GM19239 (cell line): Measurements from ENCODE around the gene KHNYN.
A peak's percentile ranks its signal among the peaks of the same experiment; 100 is the strongest.
"Not testable (repeated sequence)": the region's sequence is repeated elsewhere in the genome, so short reads cannot be mapped to it uniquely, and the experiment has no call there.

Experiments
- DNase-seq: peaks from one replicate; pipeline ENCODE4 v3.0.0; 2011; ENCODE audit warnings: low spot score; ENCODE audit not compliant: insufficient read length
- FAIRE-seq: peaks from 2 replicates; lab custom pipeline; 2011; peaks lifted over from hg19 to GRCh38; lab: Jason Lieb, UNC

The KHNYN gene

DNA sequence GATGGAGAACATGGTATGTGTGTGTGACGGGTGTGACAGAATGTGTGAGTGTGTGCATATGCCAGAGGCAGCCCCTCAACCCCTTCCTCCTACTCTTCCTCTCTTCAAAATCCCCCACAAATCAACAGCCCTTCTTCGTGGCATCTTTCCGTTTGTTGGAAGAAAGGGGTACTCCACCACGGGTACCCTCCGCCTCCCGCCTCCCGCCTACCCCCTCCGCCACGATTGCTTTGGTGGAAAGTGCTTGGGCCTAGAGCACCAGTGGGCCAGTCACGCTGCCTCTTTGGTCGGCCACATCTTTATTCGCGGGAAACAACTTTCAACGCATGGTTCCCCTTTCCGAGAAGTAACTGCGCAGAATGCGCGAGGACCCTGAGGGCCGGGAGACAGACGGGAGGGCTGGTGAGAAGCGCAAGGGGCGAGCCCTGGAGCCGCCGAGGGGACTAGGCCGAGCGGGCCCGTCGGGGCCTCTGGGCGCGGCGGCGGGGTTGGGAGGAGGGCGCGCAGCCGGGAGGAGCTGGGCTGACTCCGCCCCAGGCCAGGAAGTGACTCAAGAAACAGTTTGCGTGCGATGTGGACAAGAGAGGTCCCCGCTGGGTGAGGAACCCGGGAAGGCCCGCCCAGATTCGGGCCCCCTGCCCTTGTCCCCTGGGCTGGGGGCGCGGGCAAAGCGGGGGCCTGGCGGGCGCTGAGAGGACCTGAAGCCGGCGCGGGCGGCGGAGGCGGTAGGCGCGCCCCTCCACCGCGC is at the start of gene KHNYN, which contains the start of gene CBLN3:
Gene KHNYN (plus strand): TSS at position 560 of the 748 bp plus-strand sequence. CDS start 777 bp downstream, outside the sequence.
Gene CBLN3 (minus strand): TSS at position 274 of the 748 bp plus-strand sequence. CDS start 614 bp downstream, outside the sequence.
- FAIRE-seq (peak; percentile 54), DNase-seq (peak; percentile 97)

GRCh38 chr14:24381363-24382063 is 48.2 kb upstream of the KHNYN start:
- no peak for DNase-seq
- no peak for FAIRE-seq

- FAIRE-seq (no peak), DNase-seq (no peak)
These were observed 47.7 kb upstream of the KHNYN start for GRCh38 chr14:24382064-24382371.

- no peak for FAIRE-seq
- DNase-seq, result no peak
These were observed 45.6 kb upstream of the KHNYN start for GRCh38 chr14:24384169-24384568.

DNA sequence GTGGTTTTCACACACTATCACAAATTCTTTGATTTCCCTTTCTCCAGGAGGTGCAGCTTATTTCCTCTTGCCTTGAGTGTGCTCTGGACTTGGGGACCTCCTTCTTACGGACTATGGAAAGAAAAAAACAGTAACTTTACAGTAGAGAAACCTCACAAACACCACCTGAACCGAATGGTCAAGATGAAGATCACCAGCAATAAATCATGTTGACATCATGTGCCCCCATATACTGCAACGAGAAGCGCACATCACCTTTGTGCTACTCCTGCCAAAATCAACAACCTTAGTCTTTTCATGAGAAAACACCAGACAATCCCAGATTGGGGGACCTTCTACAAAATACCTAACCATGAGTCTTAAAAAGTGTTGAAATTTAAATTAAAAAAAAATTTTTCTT is 44.2 kb upstream of the KHNYN start:
- FAIRE-seq, result no peak
- DNase-seq, result no peak

GRCh38 chr14:24387009-24387345 is 42.8 kb upstream of the KHNYN start:
- DNase-seq, result no peak
- FAIRE-seq, result no peak

GRCh38 chr14:24387579-24387978 is 42.2 kb upstream of the KHNYN start:
- DNase-seq, result not testable (repeated sequence)

GRCh38 chr14:24388474-24389179 is 41.1 kb upstream of the KHNYN start:
- FAIRE-seq, result no peak

More at GRCh38 chr14:24387579-24387978, 42.2 kb upstream of the KHNYN start:
- not testable (repeated sequence) for FAIRE-seq

GRCh38 chr14:24389226-24389848 is 40.4 kb upstream of the KHNYN start:
- FAIRE-seq (no peak), DNase-seq (no peak)

More at GRCh38 chr14:24388474-24389179, 41.1 kb upstream of the KHNYN start:
- no peak for DNase-seq

GRCh38 chr14:24390701-24391468 is 38.9 kb upstream of the KHNYN start:
- FAIRE-seq (no peak), DNase-seq (no peak)

- DNase-seq (no peak), FAIRE-seq (no peak)
These were observed 37.2 kb upstream of the KHNYN start for GRCh38 chr14:24392325-24393091.

- DNase-seq, result no peak
- FAIRE-seq, result no peak
These were observed 35.5 kb upstream of the KHNYN start for GRCh38 chr14:24394275-24394674.

DNA sequence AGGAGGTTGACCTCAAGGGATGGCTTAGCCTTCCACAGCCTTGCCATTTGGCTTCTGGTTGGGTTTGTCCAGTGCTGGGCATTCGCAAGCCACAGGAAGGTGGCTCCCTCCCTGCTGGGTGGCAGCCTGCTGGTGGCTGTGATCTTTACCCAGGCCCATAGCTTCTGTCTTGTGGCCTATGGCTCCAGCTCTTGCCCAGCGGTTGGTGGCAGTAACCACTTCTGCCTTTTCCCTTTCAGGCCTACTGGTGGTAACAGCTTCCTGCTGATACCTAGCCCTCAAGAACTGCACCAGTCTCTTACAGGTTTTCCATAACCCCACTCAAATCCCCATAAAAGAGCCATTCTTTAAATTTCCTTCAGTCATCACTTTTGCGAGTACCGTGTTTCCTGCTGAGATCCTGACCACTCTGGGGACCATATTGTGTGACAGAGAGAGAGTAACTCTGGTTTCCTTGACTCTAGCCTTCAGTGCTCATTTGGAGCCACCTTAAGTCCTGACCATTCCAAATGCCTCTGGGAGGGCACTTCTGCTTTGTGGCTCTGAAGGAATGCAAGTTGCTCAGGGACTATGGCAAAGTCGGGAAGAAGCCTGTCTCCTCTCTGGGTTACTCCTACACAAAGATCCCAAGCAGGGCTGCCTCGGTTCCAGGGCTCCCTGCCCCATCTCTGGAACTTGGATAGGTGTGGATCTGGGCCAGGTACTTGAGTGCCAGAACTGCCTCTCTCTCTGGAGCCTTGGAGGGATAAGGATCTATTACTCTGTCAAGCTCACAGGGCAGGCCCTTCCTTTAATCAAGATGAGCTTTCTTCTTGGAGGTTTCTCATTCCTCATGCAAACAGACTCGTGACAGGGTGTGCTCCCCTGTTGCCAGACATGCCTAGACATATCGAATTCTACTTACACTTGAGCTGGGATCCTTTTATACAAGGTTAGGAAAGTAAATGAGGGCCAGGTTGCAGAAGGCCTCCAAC is 33.9 kb upstream of the KHNYN start:
- DNase-seq (no peak), FAIRE-seq (no peak)

DNA sequence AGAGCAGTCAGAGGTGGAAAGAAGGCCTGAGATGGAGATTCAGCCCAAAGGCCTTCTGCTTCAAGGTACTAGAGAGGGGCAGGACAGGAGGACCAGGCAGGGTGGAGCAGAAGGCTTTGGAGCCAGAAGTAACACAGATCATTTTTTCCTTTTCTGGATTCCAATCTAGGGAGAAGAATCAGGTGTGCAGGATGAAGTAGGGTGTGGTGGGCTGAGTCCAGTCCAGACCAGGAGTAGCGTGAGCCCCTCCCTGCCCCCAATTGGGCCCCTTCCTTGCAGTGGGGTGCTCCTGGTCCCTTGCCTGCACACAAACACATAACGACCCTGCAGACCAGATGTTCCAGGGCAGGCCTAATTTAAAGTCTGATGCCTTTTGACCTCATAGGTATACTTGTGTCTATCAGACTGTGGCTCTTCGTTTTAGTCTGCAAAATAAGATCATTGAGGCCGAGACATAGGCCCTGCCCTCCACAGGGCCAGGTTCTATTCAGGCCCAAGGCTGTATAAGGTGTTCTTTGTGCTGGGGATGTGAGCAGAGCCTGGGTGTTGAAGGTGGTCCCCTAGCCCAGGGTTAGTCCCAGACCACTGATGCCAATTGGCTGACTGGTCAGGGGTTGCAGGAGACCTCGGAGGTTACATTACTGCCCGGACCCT is 32.0 kb upstream of the KHNYN start:
- FAIRE-seq (no peak), DNase-seq (no peak)

DNA sequence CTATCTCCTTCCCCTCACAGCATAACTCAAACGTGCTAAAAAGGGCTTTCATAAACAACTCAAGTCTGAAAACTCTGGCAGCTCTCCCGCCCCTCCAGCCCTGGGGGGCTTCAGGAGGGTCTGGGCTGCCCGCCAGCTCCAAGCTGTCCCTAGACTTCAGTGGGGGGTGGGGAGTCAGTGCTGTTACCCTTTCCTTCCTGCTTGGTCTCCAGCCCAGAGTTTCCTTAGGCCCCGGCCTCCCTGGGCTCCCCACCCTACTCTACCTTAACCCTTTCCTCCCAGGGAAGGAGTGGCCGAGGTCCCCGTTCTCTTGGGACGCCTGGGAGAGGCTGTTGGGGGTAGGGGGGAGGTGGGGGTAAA is 31.5 kb upstream of the KHNYN start:
- FAIRE-seq, result no peak
- DNase-seq, result no peak

DNA sequence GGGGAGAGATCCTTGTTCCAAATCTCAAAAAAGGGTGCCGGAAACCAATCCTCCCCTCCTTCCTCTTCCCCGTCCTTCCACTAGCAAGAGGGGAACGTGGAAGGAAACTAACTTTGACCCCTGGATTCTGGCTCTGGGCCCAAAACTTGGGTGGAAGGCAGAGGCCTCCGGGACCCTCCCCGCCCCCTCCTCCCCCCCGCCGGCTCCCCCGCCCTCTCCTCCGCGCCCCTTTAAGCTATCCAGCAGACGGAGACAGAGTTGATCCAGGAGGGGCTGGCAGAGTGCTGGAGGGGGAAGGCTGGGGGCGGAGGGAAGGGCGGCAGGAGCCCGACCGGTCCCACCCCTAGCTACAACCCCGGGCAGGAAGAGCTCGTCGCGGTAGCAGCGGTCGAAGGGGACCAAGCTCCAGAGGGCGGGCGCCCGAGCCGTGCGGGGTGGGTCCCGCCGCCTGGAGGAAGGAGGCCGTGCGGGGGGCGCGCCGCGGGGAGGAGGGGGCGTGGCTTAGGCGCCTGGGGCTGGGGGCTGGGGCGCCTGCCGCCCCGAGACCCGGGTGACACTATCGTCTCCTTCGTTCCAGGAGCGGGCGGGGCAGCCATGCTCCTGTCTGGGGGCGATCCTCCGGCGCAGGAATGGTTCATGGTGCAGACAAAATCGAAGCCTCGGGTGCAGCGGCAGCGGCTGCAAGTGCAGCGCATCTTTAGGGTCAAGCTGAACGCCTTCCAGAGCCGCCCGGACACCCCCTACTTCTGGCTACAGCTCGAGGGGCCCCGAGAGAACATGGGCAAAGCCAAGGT is 30.9 kb upstream of the KHNYN start, which contains the start of gene NYNRIN:
Gene NYNRIN (plus strand): TSS at position 351 of the 794 bp plus-strand sequence. CDS start 244 bp downstream, at position 595.
- FAIRE-seq (no peak), DNase-seq (no peak)

GRCh38 chr14:24399447-24399822 is 30.3 kb upstream of the KHNYN start:
- FAIRE-seq, result no peak
- DNase-seq, result no peak
